HG03378 (cell line): ENCODE results near the gene PPP1R12B.
"Not testable (repeated sequence)": the region's sequence is repeated elsewhere in the genome, so short reads cannot be mapped to it uniquely, and the experiment has no call there.

Experiments
- ATAC-seq: cut with Tn5 transposase; IDR thresholded peaks from one replicate; pipeline ENCODE4 v1.9.1; 2021; ENCODE audit warnings: mild to moderate bottlenecking, moderate library complexity; ENCODE audit not compliant: unreplicated experiment

Gene PPP1R12B

DNA sequence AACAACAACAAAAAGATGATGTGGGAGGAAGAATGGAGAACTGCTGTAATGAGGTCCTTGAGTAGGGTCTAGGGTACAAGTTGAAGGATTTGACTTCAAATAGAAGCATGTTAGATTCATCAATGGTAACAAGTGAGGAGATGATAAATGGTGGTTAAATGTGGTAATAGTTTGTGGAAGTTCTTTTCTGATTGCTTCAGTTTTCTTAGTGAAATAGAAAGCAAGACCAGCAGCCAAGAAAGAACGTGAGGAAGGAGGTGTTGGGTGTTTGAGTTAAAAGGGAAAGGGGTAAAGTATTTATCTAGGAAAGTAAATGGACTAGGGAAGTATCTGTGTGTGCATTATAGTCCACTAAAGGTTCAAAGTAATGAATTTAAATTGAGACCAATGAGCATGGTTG, 177.6 kb downstream of the PPP1R12B start:
- ATAC-seq, result not testable (repeated sequence)

DNA sequence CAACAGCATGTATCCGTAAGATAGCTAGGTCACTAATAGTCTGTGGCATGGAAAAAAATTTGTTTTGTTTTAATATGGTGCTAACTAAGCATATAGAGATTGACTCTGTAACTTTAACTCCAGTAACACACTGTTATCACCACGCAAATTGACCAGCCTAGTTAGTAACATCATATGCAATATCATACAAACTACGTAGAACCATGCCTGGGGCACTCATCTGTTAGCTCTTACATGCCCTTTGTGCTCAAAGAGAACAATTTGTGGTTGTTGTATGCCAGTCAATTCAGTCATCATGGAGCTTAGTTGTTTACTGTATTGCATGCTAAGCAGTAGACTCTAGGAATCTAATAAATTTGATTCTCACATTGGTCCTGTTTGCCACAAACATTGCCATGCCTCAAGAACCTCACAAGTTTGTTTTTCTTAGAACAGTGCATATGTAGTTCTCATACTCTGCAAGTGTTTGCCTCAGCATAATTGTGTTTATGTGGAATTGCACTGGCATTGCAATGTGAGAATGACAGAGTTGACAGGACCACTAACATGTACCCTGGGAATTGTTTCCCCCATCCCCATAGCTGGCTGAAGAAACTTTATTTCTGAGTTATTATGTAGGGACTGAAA, 179.7 kb downstream of the PPP1R12B start:
- not testable (repeated sequence) for ATAC-seq

DNA sequence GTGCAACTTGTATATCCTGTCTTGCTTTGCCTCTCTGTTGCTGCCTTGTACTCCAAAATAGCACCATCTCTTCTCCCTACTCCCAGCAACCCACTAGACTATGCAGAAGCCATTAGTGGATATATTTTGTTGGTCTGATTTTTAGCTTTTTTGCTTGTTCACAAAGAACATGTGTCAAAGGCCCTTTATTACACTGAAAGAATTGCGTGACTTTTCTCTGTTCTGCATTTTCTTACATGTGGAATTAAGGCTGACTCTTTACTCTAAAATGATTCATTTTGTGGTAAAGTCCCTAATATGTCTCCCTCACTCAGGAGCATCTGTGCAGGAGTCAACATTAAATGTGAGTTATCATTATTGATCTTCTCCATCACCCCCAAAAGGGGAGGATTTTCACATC, 182.2 kb downstream of the PPP1R12B start:
- ATAC-seq, result not testable (repeated sequence)

DNA sequence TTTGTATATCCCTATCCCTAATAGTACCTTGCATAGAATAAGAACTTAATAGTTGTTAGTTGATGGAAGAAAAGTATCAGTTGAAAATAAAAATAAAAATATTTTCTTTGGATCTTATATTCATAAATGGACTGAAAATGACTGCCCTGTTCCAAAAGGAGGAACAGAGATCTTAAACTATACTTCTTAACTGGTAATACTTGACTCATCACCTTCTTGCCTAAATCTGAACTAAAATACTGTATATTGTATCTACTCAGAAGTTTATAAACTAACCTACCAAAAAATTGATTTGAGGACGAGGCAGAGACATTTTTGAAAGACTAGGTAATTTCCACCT, 182.9 kb downstream of the PPP1R12B start:
- ATAC-seq, result no peak

DNA sequence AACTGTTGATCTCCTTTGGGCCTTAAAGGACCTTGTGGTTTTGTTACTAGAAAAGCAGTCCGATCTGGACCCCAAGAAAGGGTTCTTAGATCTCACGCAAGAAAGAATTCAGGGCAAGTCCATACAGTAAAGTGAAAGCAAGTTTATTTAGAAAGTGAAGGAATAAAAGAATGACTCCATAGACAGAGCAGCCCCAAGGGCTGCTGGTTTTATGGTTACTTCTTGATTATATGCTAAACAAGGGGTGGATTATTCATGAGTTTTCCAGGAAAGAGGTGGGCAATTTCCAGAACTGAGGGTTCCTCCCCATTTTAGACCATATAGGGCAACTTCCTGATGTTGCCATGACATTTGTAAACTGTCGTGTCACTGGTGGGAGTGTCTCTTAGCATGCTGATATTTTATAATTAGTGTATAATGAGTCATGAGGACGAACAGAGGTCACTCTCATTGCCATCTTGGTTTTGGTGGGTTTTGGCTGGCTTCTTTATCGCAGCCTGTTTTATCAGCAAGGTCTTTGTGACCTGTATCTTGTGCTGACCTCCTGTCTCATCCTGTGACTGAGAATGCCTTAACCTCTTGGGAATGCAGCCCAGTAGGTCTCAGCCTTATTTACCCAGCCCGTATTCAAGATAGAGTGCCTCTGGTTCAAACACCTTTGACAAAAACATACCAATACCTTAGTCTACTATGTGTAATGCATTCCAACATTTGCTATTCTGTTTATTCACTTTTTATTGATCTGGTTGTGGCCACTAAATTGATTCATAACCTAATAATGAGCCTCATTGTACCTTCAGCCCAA, 183.5 kb downstream of the PPP1R12B start:
- ATAC-seq, result not testable (repeated sequence)

DNA sequence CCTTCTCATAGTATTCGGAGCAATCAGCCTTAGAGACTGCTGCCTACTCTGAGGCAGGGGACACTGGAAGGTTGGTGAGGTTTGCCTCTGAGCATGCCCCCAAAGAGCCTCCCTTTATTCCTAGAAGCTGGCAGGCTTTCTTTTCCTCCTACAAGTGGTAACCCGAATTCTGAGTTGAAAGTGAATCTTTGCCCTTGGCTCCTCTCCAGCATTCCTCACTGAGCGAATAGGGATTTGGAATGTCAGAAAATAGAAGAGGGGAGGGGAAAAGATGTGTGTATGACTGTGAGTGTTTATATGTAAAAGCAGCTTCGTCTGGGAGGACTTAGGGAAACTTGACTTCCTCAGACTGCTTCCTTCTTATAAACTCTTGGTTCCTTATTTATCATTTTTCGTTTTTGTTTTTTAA, 190.7 kb downstream of the PPP1R12B start:
- not testable (repeated sequence) for ATAC-seq

DNA sequence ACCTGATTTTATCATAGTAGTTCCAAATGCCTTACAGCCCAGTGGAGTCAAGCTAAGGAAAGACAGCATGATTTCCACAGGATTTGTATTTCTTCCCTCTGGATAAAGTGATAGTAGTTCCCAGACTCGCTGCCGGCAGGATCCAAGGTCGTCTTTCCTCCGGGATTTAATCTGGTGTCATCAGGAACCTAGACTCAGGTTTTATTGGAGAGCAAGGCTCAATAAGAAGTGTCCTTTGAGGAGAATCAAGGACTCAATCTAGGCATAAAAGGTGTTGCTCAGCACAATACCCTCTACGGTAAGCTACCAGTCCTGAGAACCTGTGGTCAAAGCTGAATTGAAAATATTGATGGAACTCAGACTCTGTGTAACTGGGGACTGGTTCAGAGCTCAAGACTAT, 191.1 kb downstream of the PPP1R12B start:
- not testable (repeated sequence) for ATAC-seq

DNA sequence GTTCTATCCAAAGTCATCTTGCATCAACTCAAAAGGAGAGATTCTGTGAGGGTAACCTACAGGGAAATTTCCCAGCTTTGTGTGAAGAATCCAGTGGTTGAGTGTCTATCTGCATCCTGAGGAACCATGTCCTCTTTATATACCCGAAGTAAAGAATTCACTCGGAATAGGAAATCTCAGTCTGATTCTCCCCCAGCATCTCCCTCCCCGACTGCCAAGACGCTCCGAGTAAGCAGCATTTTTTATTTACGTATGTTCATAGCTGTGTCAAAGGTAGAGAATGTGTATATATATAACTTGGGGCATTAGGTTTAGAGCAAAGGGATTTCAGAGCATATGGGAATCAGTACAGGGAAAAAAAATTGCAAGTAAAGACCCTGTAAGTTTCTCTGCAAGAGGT, 191.5 kb downstream of the PPP1R12B start:
- no peak for ATAC-seq

DNA sequence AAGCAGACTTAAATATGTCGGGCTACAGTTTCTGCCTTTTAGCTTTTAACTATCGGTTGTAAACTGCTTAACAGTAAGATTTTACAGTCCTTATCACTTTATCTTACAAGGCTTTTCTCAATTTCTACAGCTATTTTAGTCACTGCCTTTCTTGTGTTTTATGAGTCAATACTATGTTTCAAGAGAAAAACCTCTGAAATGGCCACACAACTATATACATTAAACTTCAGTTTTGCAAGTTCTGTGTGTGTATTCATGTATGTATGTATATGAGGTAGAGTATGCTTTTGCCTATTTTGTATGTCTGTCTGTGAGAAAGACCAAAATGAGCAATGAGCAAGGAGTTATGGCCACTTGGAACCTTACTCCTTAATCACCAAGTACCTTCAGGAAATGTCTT, 191.9 kb downstream of the PPP1R12B start:
- ATAC-seq, result no peak

DNA sequence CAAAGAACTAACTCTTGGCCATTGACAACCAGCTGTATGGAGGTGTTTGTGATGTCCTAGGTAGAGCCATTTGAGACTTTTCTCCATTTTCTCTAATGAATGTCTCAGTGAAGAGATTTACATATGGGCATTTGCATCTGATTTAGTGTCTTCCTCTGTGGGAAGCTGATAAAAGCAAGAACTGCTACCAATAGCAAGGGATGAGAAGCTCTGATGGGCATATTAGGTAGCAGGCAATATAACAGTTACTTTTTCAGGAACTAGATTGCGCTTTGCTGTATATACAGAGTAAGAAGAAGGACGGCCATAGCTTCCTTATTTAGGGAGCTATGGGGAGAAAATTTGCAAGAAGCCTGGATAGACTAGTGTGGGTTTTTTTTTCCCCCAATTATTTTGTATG, 192.4 kb downstream of the PPP1R12B start:
- ATAC-seq, result not testable (repeated sequence)

DNA sequence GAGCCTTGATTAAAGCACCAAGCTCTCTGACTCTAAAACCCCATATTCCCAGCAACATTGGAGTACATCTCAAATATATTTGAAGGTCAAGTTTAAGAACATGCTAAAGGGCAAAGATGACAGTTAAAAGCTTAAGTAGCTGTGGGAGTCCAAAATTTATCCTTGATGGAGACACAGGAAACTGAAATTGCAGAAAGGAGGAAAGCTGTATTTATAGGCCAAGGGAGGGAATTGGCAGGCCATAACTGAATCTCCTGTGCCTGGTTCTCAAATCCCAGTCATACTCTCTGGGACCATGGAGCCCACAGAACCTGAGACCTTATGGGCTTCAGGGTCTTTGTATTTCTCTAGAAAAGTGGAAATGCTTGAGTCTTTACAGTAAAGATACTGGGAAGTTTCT, 193.9 kb downstream of the PPP1R12B start:
- ATAC-seq, result not testable (repeated sequence)

DNA sequence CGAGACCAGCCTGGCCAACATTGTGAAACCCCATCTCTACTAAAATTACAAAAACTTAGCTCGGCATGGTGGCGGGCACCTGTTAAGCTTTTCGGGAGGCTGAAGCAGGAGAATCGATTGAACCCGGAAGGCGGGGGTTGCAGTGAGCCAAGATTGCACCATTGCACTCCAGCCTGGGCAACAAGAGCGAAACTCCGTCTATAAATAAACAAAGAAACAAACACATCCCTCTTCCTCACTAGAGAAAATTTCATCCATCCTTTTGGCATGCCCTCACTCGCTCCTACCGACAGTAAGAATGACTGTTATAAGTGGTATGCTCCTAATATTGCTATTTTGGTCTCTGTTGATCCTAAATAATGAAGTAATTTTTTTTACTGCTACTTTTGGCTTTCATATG, 195.0 kb downstream of the PPP1R12B start:
- ATAC-seq, result not testable (repeated sequence)

DNA sequence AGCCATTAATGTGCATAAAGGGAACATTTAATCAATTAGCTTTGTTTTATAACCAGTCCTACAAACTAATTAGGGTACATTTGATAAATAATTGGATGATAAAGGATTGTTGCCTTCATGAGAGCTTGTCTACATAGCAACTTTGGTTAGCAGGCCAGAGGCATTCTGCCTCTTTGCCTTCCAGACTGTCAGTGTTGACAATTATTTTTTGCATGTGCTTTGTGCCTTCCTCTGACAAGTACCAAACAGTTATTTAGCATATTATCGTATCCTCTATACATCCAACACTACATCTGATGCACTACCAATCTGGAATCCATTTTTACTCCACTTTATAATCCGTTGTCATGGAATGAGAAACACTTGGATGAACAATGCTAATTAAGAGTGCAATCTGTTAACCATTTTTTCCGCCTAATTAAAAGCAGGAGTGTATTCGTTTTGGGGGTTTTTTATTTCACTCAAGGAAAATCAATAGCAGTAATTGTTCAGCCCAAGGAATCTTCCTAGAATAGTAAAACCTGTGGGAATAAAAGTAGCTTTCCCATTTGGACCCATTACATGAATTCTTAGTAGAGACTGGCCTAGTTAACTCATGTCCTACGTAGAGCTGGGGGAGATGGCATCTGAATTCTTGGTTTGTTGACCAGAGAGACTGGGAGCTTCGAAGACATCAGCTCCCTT, 196.4 kb downstream of the PPP1R12B start:
- not testable (repeated sequence) for ATAC-seq

DNA sequence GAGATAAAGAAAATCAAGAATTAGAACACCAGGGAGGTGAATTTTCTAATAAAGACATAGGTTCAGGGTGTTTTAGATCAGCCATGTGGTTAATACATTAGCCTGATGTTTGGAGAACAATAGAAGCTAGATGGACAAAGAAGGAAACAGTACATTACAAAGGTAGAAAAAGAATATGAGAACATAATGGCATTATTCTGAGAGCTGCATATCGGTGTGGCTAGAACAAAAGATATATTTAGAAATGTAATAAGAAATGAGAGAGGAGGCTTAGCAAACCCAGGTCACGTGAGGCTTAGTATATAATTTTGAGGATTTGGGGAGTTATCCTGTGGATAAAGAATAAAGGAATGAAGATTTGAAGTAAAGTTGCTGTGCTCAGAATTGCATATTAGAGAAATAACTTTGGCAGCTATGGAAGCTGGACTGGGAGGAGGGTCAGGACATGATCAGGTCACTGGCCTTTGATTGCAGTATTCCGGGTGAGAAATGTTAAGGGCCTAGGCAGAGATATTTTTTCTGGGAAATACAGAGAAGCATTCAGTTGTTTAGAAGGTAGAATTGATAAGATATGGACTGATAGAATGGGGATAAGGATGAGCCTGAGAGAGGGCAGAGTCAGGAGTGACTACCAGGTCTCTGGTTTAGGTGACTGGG, 197.3 kb downstream of the PPP1R12B start:
- ATAC-seq, result not testable (repeated sequence)

DNA sequence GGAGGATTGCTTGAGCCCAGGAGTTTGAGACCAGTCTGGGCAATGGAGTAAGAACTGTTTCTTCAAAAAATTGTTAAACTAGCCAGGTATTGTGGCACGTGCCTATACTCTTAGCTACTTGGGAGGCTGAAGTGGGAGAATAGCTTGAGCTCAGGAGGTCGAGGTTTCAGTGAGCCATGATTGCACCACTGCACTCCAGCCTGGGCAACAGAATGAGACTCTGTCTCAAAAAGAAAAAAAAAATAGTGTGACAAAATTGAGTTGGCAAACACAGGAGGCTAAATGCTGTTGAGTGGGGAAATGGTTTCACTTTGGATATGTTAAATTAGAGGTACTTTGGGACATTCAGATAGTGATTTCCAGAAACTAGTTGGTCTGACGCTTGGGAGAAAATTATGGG, 197.9 kb downstream of the PPP1R12B start:
- not testable (repeated sequence) for ATAC-seq

DNA sequence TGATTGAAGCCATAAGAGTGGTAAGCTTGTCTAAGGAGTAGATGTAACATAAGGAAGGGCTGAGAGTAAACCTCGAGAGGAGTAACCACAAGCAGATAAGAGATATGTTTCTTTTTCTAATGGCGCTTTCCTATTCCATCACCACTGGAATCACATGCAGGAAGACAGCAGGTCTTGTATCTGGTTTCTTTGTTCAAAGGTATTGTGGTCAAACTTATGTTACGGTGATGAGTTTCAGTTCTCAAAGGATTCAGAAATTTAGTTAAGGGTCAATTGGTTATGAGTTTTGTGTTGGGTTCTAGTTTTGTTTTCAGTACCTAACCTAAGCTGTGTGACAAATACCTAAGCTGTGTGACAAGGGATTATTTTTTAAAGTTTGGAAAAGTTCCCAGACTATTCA, 198.3 kb downstream of the PPP1R12B start:
- not testable (repeated sequence) for ATAC-seq

DNA sequence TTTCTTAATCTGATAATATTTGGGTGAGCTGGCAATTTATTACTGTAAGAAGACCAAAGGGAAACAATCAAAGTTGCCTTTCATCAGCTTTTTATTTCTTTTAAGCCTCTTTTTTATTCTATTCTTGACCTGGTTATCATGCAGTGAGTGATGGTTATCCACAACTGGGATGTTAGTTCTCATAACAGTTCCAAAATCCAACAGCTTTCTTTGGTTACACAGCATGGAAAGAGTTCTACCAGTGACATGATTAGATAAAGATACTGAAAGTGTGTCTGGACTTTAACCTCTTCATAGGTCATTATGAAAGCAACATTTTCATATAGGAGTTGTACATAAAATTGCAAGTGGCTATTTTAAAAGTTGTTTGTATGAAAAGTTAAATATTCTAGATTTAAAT, 198.7 kb downstream of the PPP1R12B start:
- no peak for ATAC-seq

DNA sequence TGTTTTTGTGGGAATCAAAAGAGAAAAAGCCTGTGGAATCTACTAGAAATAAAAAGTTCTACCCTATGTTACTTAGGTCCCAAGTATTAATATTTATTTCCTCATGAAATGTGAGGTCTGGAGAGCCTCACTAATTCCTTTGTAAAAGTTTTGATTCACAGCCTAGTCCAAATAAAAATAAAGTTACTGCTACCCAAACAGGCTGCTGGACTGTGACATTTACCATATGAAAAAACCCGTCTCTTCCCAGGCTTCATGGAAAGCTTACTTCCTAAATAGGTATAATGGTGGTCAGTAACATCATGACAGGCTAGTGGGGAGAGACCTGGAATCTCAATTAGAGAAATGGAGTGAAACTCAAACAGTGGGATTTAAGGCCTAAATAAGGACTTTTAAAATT, 201.6 kb downstream of the PPP1R12B start:
- not testable (repeated sequence) for ATAC-seq

DNA sequence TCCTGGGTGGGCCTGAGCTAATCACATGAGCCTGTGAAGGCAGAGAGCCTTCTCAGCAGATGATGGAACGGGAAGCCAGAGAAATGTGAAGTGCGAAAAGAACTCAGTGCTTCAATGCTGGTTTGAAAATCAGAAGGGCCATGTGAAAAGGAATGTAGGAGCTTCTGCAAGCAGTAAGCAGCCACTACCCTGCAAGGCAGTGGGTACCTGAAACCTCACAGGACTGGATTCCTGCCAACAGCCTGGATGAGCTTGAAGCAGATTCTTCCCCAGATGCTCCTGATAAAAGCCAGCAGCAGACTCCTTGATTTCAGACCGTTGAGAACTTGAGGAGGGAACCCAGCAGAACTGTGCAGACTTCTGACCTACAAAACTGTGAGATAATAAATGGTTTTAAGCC, 203.2 kb downstream of the PPP1R12B start:
- no peak for ATAC-seq

DNA sequence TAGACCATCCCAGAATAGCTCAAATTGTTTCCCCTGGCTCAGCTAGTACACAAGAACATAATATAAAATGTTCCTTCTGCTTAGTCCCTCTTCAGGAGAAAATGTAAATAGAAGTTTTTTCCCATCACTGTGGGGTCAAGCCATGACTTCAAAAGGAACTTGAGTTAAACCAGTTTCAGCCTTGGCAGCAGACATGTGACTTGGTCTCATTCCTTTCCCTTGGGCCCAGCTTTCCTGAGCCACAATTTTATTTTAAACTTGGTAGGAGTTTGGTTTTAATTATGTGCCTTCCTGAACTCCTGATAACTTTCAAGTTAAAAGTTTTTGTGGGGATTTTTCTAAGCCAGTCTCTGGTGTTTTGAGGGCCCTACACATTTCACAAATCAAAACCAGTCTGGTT, 204.1 kb downstream of the PPP1R12B start:
- ATAC-seq, result not testable (repeated sequence)

DNA sequence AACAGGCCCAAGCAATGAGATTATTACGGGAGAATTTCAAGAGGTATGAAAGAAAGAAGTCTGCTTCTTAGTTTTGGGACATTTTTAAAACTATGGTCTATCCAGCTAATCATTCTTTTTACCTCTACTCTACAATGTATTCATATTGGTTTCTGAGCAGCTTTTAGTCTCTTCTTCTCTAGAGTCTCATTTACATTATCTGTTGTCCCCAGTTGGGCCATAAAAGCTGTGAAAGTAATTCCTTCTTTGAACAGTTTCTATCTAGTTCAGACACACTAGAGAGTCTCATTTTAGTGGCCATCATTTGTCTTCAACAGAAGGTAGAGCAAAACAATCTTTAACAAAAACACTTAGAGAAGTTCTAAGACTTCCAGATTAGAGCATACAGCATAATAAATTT, 204.6 kb downstream of the PPP1R12B start:
- ATAC-seq, result not testable (repeated sequence)
